HT1080 (cell line): ENCODE measurements around the gene CEP83. TPM values are rescaled to one million over a fixed set of nuclear protein-coding genes. Genes with fewer than 3 reads are reported as not detected.
"Not testable (repeated sequence)": the region's sequence is repeated elsewhere in the genome, so short reads cannot be mapped to it uniquely, and the experiment has no call there.

Experiments used
- DNase-seq: peaks from one replicate; pipeline ENCODE4 v3.0.0-alpha.2; 2015; ENCODE audit warnings: low read depth
- total RNA-seq: library from RNA; depleted of rRNA; stranded (reverse); fragments of >200 nt; shearing (Covaris generic); gene quantifications from 2 replicates; pipeline ENCODE4 v1.2.3, GENCODE V29; 2014

The CEP83 gene
- total RNA-seq, 1 experiment from 2014 or later = 8.1 TPM

GRCh38 chr12:94433744-94434143, 25.9 kb downstream of the CEP83 start:
- DNase-seq = no peak

GRCh38 chr12:94430304-94430703, 29.4 kb downstream of the CEP83 start:
- no peak for DNase-seq

- DNase-seq = no peak
Observed at GRCh38 chr12:94429633-94430032, 30.0 kb downstream of the CEP83 start.

- DNase-seq = no peak
Observed at GRCh38 chr12:94429191-94429590, 30.5 kb downstream of the CEP83 start.

- no peak for DNase-seq
Observed at GRCh38 chr12:94427501-94428381, 31.9 kb downstream of the CEP83 start.

GRCh38 chr12:94426049-94426448, 33.6 kb downstream of the CEP83 start:
- no peak for DNase-seq

- DNase-seq = not testable (repeated sequence)
Observed at GRCh38 chr12:94424830-94425229, 34.8 kb downstream of the CEP83 start.

GRCh38 chr12:94421868-94422740, 37.6 kb downstream of the CEP83 start:
- no peak for DNase-seq

GRCh38 chr12:94418517-94418916, 41.1 kb downstream of the CEP83 start:
- DNase-seq = no peak

- no peak for DNase-seq
Observed at GRCh38 chr12:94416613-94417012, 43.1 kb downstream of the CEP83 start.

GRCh38 chr12:94415066-94415465, 44.6 kb downstream of the CEP83 start:
- DNase-seq = no peak

- DNase-seq = no peak
Observed at GRCh38 chr12:94405413-94406116, 54.1 kb downstream of the CEP83 start.

GRCh38 chr12:94404854-94405253, 54.8 kb downstream of the CEP83 start:
- no peak for DNase-seq

- no peak for DNase-seq
Observed at GRCh38 chr12:94401326-94401725, 58.3 kb downstream of the CEP83 start.

- not testable (repeated sequence) for DNase-seq
Observed at GRCh38 chr12:94398685-94399084, 61.0 kb downstream of the CEP83 start.

GRCh38 chr12:94397401-94397800, 62.3 kb downstream of the CEP83 start:
- DNase-seq = no peak

GRCh38 chr12:94396014-94396413, 63.7 kb downstream of the CEP83 start:
- DNase-seq = not testable (repeated sequence)

- no peak for DNase-seq
Observed at GRCh38 chr12:94390130-94390485, 69.6 kb downstream of the CEP83 start.

GRCh38 chr12:94389482-94390129, 70.1 kb downstream of the CEP83 start:
- DNase-seq = not testable (repeated sequence)

- DNase-seq = no peak
Observed at GRCh38 chr12:94386422-94386821, 73.2 kb downstream of the CEP83 start.

GRCh38 chr12:94384030-94384429, 75.6 kb downstream of the CEP83 start:
- no peak for DNase-seq
